WTC11 (cell line): ENCODE data around the gene GSTM4. TPM values are rescaled to one million over a fixed set of nuclear protein-coding genes. Genes with fewer than 3 reads are reported as not detected.

ENCODE experiments used
- ATAC-seq: fragments of 200-7000 bp; cut with Tn5 transposase; 2 replicates; pipeline ENCODE4 v1.10.0; 2021; ENCODE audit warnings: mild to moderate bottlenecking, moderate library complexity
- CTCF ChIA-PET: fragments of 300-600 bp; sonication (Branson Sonifier 250); formaldehyde crosslinking; loops from one replicate; lab custom pipeline; 2021; ENCODE audit warnings: antibody characterized with exemption; lab: Charles Lee
- POLR2A ChIA-PET: fragments of 350-600 bp; sonication (Branson Sonifier 250); formaldehyde crosslinking; loops from one replicate; lab custom pipeline; 2021; ENCODE audit warnings: antibody characterized with exemption; lab: Charles Lee
- DNase-seq: peaks from one replicate; pipeline ENCODE4 v3.0.0; 2021; ENCODE audit warnings: low spot score
- H3K27ac Mint-ChIP-seq: 2 replicates; pipeline ENCODE4 v1.8.0; 2021; ENCODE audit warnings: mixed read lengths
- H3K27me3 Mint-ChIP-seq: 2 replicates; pipeline ENCODE4 v1.8.0; 2021; ENCODE audit warnings: low read depth, mild to moderate bottlenecking, moderate library complexity, mixed read lengths
- H3K36me3 Mint-ChIP-seq: 2 replicates; pipeline ENCODE4 v1.8.0; 2021; ENCODE audit warnings: mixed read lengths
- H3K4me1 Mint-ChIP-seq: 2 replicates; pipeline ENCODE4 v1.8.0; 2022; ENCODE audit warnings: mixed read lengths
- H3K4me3 Mint-ChIP-seq: 2 replicates; pipeline ENCODE4 v1.8.0; 2021; ENCODE audit warnings: mild to moderate bottlenecking, moderate library complexity, mixed read lengths
- H3K9me3 Mint-ChIP-seq: 2 replicates; pipeline ENCODE4 v1.8.0; 2021; ENCODE audit warnings: mixed read lengths
- CDX4 ChIP-seq: fragments of 250-450 bp; sonication (Bioruptor Pico); IDR thresholded peaks from 2 replicates; pipeline ENCODE4 v1.9.0; 2021; ENCODE audit warnings: moderate library complexity, mild to moderate bottlenecking, inconsistent platforms, borderline replicate concordance
- ELF4 ChIP-seq: sonication (generic); formaldehyde crosslinking; IDR thresholded peaks from 2 replicates; pipeline ENCODE4 v1.8.1; 2022; ENCODE audit warnings: low read depth, mild to moderate bottlenecking, moderate library complexity, missing genetic modification reagents
- FOXJ3 ChIP-seq: sonication (generic); formaldehyde crosslinking; IDR thresholded peaks from 2 replicates; pipeline ENCODE4 v1.9.0; 2021; ENCODE audit warnings: missing genetic modification reagents, mild to moderate bottlenecking, borderline replicate concordance
- FOXK1 ChIP-seq: sonication (generic); formaldehyde crosslinking; IDR thresholded peaks from 2 replicates; pipeline ENCODE4 v1.8.0; 2022; ENCODE audit warnings: mild to moderate bottlenecking, moderate library complexity, missing genetic modification reagents
- JUN ChIP-seq: sonication (generic); formaldehyde crosslinking; IDR thresholded peaks from 2 replicates; pipeline ENCODE4 v1.8.0; 2023; ENCODE audit warnings: mild to moderate bottlenecking, missing genetic modification reagents
- NFE2L1 ChIP-seq: sonication (generic); formaldehyde crosslinking; IDR thresholded peaks from 2 replicates; pipeline ENCODE4 v1.8.1; 2023; ENCODE audit warnings: missing genetic modification reagents
- RORB ChIP-seq: fragments of 250-450 bp; sonication (Bioruptor Pico); IDR thresholded peaks from 2 replicates; pipeline ENCODE4 v1.9.0; 2021; ENCODE audit warnings: mild to moderate bottlenecking
- SOX15 ChIP-seq: fragments of 250-450 bp; sonication (Bioruptor Pico); IDR thresholded peaks from 2 replicates; pipeline ENCODE4 v1.9.0; 2021; ENCODE audit warnings: mild to moderate bottlenecking
- TCF7 ChIP-seq: sonication (generic); formaldehyde crosslinking; IDR thresholded peaks from 2 replicates; pipeline ENCODE4 v1.8.0; 2022; ENCODE audit warnings: mild to moderate bottlenecking, low read depth, missing genetic modification reagents, moderate library complexity
- USF1 ChIP-seq: sonication (generic); formaldehyde crosslinking; IDR thresholded peaks from 2 replicates; pipeline ENCODE4 v1.8.0; 2022; ENCODE audit warnings: mild to moderate bottlenecking, missing genetic modification reagents
- ZNF232 ChIP-seq: sonication (generic); formaldehyde crosslinking; IDR thresholded peaks from 2 replicates; pipeline ENCODE4 v1.8.0; 2022; ENCODE audit warnings: mild to moderate bottlenecking, missing genetic modification reagents
- ZNF317 ChIP-seq: sonication (generic); formaldehyde crosslinking; IDR thresholded peaks from 2 replicates; pipeline ENCODE4 v1.8.1; 2023; ENCODE audit warnings: low read depth, mild to moderate bottlenecking, moderate library complexity, missing genetic modification reagents, borderline replicate concordance
- ZNF425 ChIP-seq: fragments of 250-450 bp; sonication (Bioruptor Pico); conservative IDR thresholded peaks from 2 replicates; pipeline ENCODE4 v1.9.0; 2021; ENCODE audit warnings: mild to moderate bottlenecking
- ZNF512 ChIP-seq: sonication (generic); formaldehyde crosslinking; IDR thresholded peaks from 2 replicates; pipeline ENCODE4 v1.8.1; 2022; ENCODE audit warnings: missing genetic modification reagents, borderline replicate concordance
- total RNA-seq: library from RNA; stranded (reverse); gene quantifications from 3 replicates; pipeline ENCODE4 v1.2.3, GENCODE V29; 2021
- TF ChIP-seq, protein P1 (sequence below): sonication (generic); formaldehyde crosslinking; IDR thresholded peaks from 2 replicates; pipeline ENCODE4 v1.8.0; 2022; ENCODE audit warnings: mild to moderate bottlenecking, missing genetic modification reagents
- TF ChIP-seq, protein P2 (sequence below): fragments of 250-450 bp; sonication (Bioruptor Pico); IDR thresholded peaks from 2 replicates; pipeline ENCODE4 v2.1.2; 2022; ENCODE audit warnings: mild to moderate bottlenecking, moderate library complexity

The GSTM4 gene
- total RNA-seq, 1 experiment from 2014 or later, result 16.7 TPM

DNA sequence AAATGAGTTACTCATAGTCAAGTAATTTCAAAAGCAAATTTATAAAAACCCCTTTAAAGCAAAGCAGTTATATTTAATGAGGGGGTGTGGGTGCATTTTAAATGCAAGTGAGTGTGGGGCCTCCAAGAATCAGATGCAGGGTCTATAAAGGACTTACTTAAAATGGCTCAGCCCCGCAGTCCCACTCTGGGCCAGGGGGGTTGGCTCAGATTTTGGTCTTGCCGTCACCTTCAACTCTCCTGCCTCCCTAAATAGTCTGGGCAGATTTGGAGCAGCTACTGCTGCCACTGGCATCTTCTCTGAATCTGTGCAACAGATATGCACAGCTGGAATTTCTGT lies 20.1 kb upstream of the GSTM4 start (continued):
- TF ChIP-seq TCF7 (no peak), FOXJ3 (CRISPR knock-in tag) (no peak)

- Mint-ChIP-seq H3K27ac (peak overlapping the region; percentile 62; the same call in 1 of the 2 replicates), H3K27me3 (no peaks in the 10 kb centered on the region), H3K9me3 (no peaks in the 10 kb centered on the region), H3K4me3 (peak overlapping the region; percentile 35; the same call in 1 of the 2 replicates), H3K4me1 (peaks cover 28% of the 10 kb centered on the region), H3K36me3 (peaks cover 3% of the 10 kb centered on the region; the same call in 1 of the 2 replicates)
- CTCF ChIA-PET, result interaction anchor here (1.0 to 6.5 kb wide), 13 partner anchors 16 to 393 kb away, joined by 3 to 129 read pairs (median 6); partner anchors contain the start of genes AHCYL1 and GNAI3
- TF ChIP-seq NFE2L1 (CRISPR knock-in tag) (peak; percentile 89), ZNF317 (CRISPR knock-in tag) (no peak)
- POLR2A ChIA-PET, result interaction anchor here (0.7 to 0.9 kb wide), 2 partner anchors 19 to 88 kb away, joined by 3 read pairs; partner anchors contain the start of gene GNAI3
- ATAC-seq (peak; percentile 66), DNase-seq (no peak)
Observed at GRCh38 chr1:109636201-109636952, 19.5 kb upstream of the GSTM4 start.

- H3K4me1 Mint-ChIP-seq, result peaks cover 28% of the 10 kb centered on the region
- no peaks in the 10 kb centered on the region for H3K9me3 Mint-ChIP-seq
- no peaks in the 10 kb centered on the region for H3K36me3 Mint-ChIP-seq
- POLR2A ChIA-PET, result interaction anchor here (0.5 kb wide), 1 partner anchor 119 kb away, joined by 6 read pairs; no protein-coding TSS in a partner anchor
- H3K27me3 Mint-ChIP-seq, result peaks cover under 1% of the 10 kb centered on the region; the same call in 1 of the 2 replicates
- CTCF ChIA-PET, result interaction anchor here (1.6 to 6.5 kb wide), 6 partner anchors 17 to 392 kb away, joined by 5 to 129 read pairs (median 6); partner anchors contain the start of gene AHCYL1
- H3K4me3 Mint-ChIP-seq, result no peak overlapping the region
- DNase-seq (no peak), ATAC-seq (no peak)
- H3K27ac Mint-ChIP-seq, result no peak overlapping the region
- TF ChIP-seq JUN (CRISPR knock-in tag) (no peak), ELF4 (CRISPR knock-in tag) (no peak), SOX15 (CRISPR knock-in tag) (no peak), FOXK1 (CRISPR knock-in tag) (no peak), CDX4 (CRISPR knock-in tag) (no peak), USF1 (CRISPR knock-in tag) (no peak)
- TF ChIP-seq, protein P1, sequence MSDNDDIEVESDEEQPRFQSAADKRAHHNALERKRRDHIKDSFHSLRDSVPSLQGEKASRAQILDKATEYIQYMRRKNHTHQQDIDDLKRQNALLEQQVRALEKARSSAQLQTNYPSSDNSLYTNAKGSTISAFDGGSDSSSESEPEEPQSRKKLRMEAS (CRISPR knock-in tag), result no peak
- TF ChIP-seq, protein P2, sequence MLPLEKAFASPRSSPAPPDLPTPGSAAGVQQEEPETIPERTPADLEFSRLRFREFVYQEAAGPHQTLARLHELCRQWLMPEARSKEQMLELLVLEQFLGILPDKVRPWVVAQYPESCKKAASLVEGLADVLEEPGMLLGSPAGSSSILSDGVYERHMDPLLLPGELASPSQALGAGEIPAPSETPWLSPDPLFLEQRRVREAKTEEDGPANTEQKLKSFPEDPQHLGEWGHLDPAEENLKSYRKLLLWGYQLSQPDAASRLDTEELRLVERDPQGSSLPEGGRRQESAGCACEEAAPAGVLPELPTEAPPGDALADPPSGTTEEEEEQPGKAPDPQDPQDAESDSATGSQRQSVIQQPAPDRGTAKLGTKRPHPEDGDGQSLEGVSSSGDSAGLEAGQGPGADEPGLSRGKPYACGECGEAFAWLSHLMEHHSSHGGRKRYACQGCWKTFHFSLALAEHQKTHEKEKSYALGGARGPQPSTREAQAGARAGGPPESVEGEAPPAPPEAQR (CRISPR knock-in tag), result no peak
Observed at GRCh38 chr1:109637446-109637845, 18.5 kb upstream of the GSTM4 start.

- Mint-ChIP-seq H3K36me3 (no peaks in the 10 kb centered on the region), H3K4me3 (no peak overlapping the region), H3K27ac (no peak overlapping the region), H3K4me1 (peaks cover 31% of the 10 kb centered on the region), H3K27me3 (peaks cover 5% of the 10 kb centered on the region; the same call in 1 of the 2 replicates), H3K9me3 (no peaks in the 10 kb centered on the region)
- no peak for TF ChIP-seq ZNF512 (CRISPR knock-in tag)
- no peak for TF ChIP-seq ZNF232 (CRISPR knock-in tag)
- no peak for TF ChIP-seq ZNF425 (CRISPR knock-in tag)
- no peak for TF ChIP-seq FOXJ3 (CRISPR knock-in tag)
- TF ChIP-seq RORB (CRISPR knock-in tag), result no peak
- ChIA-PET POLR2A (interaction anchor here (1.3 kb wide), 1 partner anchor 28 kb away, joined by 5 read pairs; the partner anchor contains the start of gene GSTM2), CTCF (interaction anchor here (0.6 to 6.8 kb wide), 36 partner anchors 9 to 472 kb away, joined by 3 to 188 read pairs (median 9); partner anchors contain the start of genes AHCYL1, AMPD2, GNAI3 and GNAT2)
- DNase-seq (no peak), ATAC-seq (no peak)
Observed at GRCh38 chr1:109639063-109639840, 16.6 kb upstream of the GSTM4 start.
